GM11168 (cell line): Measurements from ENCODE around the gene ARID1B.

Experiments
- in situ Hi-C: fragments of 300-500 bp; cut with MboI; formaldehyde crosslinking; loops from one replicate; pipeline ENCODE4 v1.12.0; 2022; ENCODE audit warnings: low sequenced_read_pairs; ENCODE audit not compliant: unreplicated experiment

The ARID1B gene

DNA sequence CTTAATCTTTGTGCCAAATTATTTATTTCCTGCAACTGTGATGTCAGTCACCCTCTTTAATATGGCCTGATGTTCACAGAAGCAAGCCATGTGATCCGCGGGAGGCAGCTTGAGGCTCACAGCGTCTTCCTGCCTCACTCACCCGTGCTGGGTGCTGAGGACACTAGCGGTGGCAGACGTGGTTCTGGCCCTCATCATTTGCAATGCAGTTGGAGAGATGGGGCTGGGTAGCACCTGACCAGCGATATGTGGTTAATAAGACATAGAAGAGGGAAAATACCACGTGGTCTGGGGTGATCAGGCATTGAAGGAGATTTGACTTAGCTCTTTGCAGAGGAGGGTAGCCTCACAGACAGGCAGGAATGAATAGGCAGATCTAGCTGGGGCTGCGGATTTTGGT lies 281.4 kb downstream of the ARID1B start:
- in situ Hi-C loops, result no loop called here

DNA sequence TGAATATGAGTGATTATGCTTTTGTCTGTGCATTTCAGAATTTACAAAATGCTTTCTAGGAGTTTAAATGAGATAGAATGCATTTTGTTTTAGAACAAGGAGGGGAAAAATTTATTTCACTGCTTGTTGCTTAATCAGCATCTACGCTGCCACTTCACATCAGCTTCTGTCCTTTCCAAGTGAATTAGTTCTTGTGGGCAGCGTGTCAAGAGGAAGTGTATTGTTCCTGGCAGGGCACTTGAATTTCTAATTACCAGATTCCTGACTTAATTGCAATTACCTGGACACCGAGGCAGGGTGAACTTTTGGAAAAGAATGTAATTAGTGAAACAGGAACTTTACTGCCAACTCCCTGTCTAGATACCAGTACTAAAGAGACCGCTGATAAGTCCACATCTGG lies 282.6 kb downstream of the ARID1B start:
- in situ Hi-C loops, result no loop called here

DNA sequence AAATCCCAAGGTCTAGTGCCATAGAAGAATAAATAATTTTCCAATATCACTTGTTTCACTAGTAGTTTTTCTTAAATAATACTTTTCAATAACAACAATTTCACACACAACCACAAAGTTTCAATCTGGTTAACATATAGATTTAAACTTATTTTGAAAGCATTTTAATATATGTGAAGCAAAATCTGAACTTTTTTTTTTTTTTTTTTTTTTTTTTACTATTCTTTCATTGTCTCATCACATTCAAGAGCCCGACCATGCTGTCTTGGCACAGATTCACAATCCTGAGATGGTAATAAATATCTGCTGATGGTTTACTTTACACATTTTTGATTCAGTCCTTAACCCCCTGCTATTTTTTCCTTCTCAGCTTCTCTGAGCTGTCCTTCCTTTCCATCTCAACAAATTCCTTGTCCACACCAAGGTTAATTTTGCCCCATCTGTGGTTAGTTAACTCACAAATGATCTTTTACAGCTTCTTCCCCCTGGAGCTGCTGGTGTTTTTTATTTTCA lies 283.3 kb downstream of the ARID1B start:
- in situ Hi-C loops, result no loop called here

DNA sequence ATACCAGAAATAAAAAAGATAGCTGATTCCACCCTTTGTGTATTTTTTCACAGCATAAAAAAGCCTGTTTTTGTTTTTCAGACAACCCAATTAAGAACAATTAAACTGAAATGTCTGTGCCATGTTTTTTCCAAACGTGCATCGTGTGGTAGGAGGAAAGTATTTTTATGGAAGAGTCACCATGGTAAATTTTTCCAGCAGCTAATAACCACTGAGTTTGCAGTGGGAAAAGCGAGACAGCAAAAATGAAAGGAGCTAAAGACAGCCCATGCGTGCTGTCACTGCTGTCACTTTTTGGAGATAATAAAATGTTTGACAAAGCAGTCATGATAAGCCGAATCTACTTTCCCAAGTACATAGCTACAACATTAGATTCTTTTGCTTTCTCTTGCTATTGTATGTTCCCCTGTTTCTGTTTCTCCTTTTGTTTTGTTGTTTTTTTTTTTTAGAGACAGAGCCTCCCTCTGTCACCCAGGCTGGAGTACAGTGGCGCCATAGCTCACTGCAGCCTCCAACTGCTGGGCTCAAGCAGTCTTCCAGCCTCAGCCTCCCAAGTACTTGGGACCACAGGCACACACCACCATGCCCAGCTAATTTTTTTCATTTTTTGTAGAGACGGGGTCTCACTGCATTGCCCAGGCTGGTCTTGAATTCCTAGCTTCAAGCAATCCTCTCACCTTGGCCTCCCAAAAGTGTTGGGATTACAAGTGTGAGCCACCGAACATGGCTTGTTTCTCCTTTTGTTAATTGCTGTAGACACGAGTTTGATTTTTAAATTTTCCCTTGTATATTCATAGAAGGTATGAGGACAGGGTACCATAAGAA lies 284.8 kb downstream of the ARID1B start:
- in situ Hi-C loops, result no loop called here

DNA sequence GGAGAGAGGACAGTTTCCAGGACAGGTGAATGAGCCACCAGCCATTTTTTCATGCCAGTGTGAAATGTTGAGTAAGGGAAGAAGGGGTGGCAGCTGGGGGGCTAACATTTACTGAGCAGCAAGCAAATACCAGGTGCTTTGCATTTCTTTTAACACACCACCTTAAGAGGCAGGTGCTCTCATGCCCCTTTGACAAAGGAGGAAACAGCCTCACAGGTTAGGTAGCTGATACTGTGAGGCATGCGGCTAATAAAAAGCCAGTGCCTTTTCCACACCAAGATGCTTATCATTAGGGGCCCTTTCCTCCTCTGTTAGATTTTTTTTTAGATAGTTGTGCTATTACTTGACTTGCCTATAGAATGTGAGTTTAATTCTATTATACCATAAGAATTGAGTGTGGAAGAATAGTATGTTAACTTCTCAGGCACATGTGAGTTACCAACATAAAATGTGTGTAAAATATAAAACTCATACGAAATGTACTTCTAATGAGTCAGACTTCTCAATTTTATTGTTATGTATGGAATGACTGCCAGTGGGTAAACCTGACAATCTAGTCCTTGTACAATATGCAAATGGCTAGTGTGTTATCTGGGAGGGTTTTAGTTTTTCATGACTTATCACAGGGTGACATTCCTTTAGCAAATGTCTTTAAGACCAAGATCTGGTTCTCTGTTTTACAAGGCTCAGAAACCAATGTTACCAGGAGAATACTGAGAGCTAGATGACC lies 286.2 kb downstream of the ARID1B start:
- in situ Hi-C loops, result no loop called here

DNA sequence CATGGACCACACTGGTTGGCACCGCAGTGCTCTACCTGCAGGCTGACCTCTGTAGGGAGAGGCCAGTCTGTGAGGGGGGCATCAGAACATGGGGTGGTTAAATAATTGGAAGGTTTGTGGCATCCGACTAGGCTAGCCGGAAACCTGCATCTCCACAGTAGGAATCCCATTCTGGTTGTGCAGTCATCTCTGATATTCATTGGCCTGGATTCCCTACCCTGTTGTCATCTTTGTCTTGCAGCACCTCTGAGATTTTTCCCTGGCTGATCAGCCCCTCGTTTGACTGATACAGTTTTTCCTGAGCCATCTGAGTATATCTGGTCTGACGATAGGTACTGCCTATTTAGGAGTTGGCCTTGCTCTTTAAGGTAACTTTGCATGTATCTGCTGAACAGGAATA lies 286.7 kb downstream of the ARID1B start:
- in situ Hi-C loops, result no loop called here

DNA sequence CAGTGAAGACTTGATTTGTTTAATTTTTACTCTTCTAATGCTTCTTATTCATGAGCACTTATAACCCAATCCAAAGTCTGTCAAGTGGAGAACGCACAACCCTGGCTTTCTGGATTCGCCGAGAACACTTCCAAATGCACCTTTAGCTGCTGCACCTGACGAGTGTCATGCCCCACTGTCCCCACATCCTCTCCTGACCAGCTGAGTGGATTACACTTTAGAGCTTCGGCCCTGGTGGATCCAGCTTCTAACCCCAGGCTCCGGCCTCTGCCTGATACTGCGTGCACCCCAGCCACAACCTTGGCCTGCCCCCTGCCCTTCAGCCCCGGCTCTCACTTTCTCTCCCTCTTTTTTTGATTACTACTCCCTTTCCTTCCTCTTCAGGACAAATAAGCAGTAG lies 287.3 kb downstream of the ARID1B start:
- in situ Hi-C loops, result no loop called here

DNA sequence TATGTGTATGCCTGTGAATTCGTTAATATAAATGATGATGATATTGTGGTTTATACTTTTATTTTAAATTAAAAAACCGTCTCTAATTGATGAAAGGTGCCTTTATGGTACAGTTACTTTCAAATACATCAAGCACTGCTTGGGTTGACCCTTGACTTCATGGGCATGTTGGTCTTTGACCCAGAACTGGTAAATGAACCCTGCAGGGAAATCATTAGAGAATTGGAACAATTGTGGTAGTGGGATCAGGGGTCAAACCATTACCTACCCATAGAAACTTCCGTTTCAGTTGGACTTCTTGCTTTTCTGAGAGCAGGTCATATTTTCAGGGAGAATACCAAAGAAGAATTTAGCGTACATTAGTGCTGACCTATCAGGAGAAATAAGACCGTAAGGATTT lies 288.2 kb downstream of the ARID1B start:
- in situ Hi-C loops, result no loop called here

DNA sequence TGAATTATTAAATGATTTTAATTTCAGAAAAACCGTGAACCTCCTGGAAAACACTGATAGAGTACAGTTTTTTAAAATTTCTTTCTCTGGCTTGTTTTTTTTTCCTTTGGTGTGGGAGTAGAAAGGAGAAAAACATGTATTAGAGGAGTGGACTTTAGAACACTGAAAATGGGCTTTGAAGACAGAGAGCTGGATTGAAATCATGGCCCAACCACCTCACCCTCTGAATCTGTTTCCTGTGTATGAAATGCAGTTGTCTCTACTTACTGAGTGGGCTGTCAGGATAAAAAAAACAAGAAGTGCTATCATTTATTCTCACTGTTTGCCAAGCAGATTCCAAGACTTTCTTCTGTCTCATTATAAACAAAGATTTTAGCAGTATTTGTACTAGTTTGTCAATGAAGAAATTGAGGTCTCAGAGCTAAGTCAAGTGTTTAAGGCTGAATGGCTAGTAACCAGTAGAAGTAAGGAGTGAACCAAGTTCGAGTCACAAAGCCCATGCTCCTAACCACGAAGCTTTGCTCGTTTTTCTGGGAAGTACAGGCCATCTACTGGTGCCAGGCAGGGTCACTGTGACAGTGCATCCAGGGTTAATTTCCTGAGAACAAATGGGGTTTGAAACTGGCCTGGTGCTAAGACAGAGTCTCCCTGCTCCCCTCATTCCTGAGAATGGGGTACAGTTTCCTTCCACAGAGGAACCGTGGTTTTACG lies 289.8 kb downstream of the ARID1B start:
- in situ Hi-C loops, result no loop called here

DNA sequence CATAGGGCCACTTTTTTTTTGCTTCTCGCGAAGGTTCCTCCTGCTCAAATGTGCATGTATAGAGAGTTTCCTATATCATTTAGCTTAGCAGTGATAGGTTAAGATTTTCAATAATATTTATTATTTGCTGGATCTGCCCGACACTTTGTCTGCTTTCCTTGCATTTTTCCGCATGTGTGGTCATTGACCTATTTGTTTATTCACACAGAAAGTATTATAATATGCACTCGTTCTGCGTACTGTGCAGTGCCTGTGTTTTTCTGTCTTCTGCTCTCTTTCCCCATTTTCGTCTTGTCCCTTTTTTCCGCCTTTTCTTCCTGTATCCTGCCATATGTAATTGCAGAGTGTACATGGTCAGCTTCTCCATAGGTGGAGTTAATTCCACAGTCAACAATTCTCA lies 290.3 kb downstream of the ARID1B start:
- in situ Hi-C loops, result no loop called here

DNA sequence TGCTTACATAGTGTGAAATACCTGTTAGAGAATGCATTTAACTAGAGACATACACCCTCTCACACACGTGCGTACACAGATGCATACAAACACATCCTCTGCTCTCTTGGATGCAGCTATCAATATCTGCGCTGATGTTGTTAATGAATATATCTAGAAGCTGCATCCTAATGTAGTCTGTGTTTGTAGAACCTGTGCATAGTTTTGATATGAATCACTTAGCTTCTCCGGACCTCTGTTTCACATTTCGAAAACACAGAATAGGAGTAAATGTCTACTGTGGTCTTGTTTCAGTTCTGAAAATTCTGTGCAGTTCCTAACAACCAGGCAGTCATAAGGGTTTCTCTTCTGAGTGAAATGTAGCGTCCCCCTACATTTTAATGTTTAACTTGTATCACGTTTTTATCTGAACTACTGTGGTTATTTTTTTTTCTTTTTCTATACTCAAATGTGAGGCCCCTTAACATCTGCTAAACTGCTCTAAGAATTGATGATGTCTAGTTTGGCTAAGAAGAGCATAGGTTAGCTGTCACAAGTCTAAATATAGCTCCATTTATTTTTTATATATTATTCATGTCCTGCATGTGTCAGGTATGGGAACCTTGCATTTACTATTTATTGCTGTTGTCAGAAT lies 291.6 kb downstream of the ARID1B start:
- in situ Hi-C loops, result no loop called here

DNA sequence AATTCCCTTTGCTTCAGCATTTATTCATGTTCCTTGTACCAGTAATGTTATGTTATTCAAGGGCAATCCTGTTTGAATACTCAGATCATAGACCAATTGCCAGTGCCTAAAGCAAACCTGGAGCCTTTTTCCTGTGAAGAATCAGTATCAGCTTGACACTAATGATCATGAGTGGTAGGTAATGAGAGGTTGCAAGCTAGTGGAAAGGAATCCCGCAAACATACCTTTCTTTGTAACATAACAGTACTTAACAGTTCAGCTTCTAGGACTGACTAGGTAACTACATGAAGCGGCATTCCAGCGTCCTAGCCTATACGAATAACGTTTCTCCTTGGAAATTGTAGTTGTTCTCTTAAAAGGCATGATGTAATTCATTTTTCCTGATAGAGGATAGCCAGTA lies 292.4 kb downstream of the ARID1B start:
- in situ Hi-C loops, result no loop called here

DNA sequence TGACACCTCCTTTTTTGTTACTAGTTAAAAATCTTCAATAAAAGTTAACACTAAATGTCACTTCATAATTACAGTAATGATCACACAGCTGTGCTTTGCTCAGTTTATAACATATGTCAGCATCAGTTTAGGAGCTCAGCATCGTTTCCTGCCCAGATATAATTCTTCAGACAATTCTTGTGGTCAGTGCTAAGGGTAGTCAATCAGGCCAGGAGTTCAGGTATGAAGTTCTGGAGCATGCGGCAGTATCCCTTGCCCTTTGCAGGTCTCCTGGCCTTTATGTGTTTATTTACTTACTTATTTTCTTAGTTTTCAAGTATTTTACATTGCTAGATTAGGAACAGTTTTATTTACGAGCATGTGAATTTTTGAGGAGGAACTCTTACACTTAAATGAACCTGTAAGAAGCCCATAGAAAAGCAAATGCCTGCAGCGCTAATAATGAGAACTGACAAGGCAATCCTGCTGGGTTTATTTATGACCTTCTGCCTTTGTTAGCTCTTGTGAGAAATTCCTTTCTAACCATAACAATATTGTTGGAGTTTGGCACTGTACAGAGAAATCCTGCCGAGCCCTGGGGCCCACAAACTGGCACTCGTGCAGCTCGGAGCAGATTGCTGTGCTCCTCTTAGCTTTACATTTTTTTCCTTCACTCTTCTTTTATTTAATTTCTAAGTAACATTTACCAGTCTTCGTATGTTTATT lies 293.4 kb downstream of the ARID1B start:
- in situ Hi-C loops, result no loop called here

DNA sequence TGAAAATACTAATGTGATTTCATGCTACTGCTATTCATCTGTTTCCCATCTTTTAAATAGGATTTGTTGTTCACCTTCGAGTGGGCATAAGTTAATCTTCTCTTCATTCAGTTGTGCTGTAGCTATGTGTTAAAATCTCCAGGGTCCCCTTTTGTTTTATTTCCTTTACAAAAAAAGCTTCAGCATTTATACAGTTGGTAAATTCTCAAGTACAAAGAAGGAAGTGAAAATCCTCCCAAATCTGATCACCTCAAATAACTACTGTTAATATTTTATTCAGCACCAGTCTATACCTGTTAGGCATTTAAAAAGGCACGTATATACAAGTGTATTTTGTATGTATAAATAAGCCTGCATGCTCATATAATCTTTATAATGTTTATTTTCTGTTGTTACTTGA lies 294.9 kb downstream of the ARID1B start:
- in situ Hi-C loops, result no loop called here

DNA sequence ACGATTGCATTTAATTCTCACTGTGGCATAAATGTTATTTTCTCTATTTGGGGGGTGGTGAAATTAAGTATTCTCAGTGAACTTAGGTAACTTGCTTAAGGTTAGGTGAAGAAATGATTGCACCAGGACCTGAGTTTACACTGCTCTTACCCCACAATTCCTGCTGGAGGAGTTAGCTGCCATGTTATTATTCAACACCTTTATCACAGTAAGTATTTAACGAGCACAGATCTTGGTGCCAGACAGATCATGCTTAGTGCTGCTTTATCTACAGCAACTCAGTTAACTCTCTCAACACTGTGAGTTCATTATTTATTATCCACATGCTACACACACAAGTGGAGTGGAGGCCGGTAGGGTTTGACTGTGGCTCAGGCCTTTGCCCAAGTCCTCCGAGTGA lies 296.4 kb downstream of the ARID1B start:
- in situ Hi-C loops, result no loop called here

DNA sequence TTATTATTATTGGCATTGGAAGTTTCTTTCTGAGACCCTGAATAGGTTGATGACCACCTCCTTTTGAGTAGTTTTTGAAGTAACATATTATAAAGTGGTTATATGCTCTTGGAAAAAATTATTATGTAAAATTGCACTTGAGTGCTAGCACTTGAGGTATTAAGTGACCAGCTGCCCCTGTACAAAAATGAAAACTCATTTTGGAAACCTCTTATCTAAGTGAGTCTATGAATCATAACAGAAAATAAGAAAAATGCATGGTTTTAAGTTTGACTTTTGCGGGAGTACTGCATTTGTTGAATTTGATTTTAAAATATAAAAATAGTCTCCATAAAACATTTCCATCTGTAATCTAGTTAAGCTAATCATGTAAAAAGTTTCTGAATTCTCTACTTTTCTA lies 297.8 kb downstream of the ARID1B start:
- in situ Hi-C loops, result no loop called here

DNA sequence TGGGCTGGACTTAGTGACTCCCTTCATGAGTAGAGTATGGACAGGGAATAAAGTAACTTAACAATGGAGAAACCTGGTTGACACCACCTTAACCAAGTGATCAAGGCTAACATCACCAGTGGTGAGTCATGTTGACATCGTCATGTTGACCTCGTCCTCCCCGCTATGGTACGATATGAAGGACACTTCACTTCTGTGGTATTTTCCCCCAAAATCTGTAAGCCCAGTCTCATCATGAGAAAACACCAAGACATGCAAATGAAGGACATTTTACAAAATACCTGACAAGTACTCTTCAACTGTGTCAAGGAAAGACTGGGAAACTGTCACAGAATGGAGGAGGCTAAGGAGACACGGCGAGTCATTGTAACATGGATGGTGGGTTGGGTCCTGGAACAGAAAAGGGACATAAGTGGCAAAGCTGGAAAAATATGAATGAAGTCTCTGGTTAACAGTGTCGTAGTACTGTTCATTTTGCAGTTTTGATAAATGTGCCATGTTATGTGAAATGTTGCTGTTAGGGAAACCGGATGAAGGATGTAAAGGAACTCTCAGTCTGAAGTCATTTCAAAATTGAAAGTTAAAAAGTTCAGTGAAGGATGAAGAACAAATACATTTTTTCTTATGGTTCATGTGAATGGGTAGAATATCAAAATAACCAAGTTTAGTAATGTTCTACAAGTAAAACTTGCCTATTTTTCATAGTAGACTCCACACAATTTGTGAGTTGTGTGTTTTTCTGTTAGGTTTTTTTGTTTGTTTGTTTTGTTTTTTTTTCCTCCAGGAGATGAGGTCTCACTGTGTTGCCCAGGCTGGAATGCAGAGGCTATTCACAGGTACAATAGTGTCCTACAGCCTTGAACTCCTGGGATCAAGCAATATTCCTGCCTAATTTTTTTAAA lies 298.6 kb downstream of the ARID1B start:
- in situ Hi-C loops, result no loop called here

DNA sequence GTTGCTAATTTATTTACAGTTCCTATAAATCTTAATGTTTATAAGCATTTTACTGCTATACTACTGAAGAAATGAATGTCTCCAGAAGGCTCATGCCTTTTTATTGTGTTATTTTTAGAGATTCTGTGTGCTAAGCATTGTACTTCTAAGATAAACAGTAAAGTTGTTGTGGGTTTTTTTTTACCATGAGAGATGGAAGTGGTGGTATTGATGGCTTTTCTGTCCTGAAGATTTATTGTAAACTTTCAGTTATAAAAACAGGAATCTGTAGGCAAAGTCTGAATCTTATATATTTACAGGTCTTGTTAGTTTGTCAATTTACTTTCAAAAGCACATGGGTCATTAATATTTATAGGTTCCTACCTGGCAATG lies 299.3 kb downstream of the ARID1B start:
- in situ Hi-C loops, result no loop called here

DNA sequence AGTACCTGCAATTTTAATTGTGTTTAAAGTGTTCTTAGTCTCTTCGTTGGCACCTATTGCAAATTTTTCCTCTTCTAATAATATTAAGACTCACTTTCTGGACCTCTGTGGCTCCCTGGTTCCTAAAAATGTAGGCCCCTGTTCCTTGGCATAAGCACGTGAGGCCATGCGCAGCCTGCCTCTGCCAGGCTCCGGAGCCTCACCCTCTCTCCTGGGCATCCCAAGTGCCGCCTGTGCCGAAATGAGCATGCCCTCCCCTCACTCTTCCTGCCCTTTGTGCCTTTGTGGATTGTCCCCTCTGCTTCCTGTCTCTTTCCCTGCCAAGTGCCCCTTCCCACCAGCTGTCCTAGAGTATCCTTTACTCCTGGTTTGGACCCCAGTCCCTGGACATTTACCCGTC lies 300.1 kb downstream of the ARID1B start:
- in situ Hi-C loops, result no loop called here
